IPS-18c (cell line): ENCODE results near the gene INSYN1.

Experiments
- H3K4me3 ChIP-seq: 2 replicates; pipeline ENCODE4 v1.7.0; 2013; ENCODE audit warnings: low read depth, mild to moderate bottlenecking, low read length, moderate library complexity; ENCODE audit not compliant: insufficient read depth
- H3K9me3 ChIP-seq: one replicate; pipeline ENCODE4 v1.6.1; 2013; ENCODE audit warnings: mild to moderate bottlenecking, low read length, moderate library complexity; ENCODE audit not compliant: control insufficient read depth, insufficient read depth

The INSYN1 gene

GRCh38 chr15:73686781-73687256 is 66.3 kb downstream of the INSYN1 start:
- no peaks in the 10 kb centered on the region for H3K9me3 ChIP-seq
- H3K4me3 ChIP-seq: no peak overlapping the region

GRCh38 chr15:73685981-73686380 is 67.2 kb downstream of the INSYN1 start:
- Histone ChIP-seq H3K9me3 (no peaks in the 10 kb centered on the region), H3K4me3 (0 out of 2 replicates have a peak overlapping the region, but pooled peaks have one; percentile 5)
